K562 (cell line): Measurements from ENCODE around the gene TSSK2. TPM values are rescaled to one million over a fixed set of nuclear protein-coding genes. Genes with fewer than 3 reads are reported as not detected.

Experiments
- AFF1 ChIP-seq, 2 experiments: fragments of 450-650 bp; IDR thresholded peaks; 2 replicates each; pipeline ENCODE4 v1.6.1; 2018; ENCODE audit warnings: mild to moderate bottlenecking in 2 of 2, low read depth in 1 of 2; ENCODE audit not compliant: partially characterized antibody in 2 of 2
- ATF7 ChIP-seq: fragments of 450-650 bp; IDR thresholded peaks from 2 replicates; pipeline ENCODE4 v1.7.1; 2014; ENCODE audit warnings: mild to moderate bottlenecking, moderate library complexity
- DIDO1 ChIP-seq: fragments of 450-650 bp; IDR thresholded peaks from 2 replicates; pipeline ENCODE4 v1.6.1; 2016; ENCODE audit warnings: low read depth, missing biosample characterization, missing genetic modification characterization
- FOXK1 ChIP-seq: sonication (generic); formaldehyde crosslinking; IDR thresholded peaks from 2 replicates; pipeline ENCODE4 v1.8.0; 2022; ENCODE audit warnings: missing genetic modification reagents, mild to moderate bottlenecking, borderline replicate concordance
- HLTF ChIP-seq: fragments of 450-650 bp; IDR thresholded peaks from 2 replicates; pipeline ENCODE4 v1.6.1; 2016
- MIER1 ChIP-seq: fragments of 450-650 bp; IDR thresholded peaks from 2 replicates; pipeline ENCODE4 v1.6.1; 2016; ENCODE audit warnings: antibody characterized with exemption, mild to moderate bottlenecking, low read depth
- MYBL2 ChIP-seq, 2 experiments: fragments of 450-650 bp in 1 of 2; sonication (generic) in 1 of 2; formaldehyde crosslinking in 1 of 2; IDR thresholded peaks; 2 replicates each; pipeline versions ENCODE4 v1.6.1 to v1.8.1; 2017 to 2022; ENCODE audit warnings: borderline replicate concordance in 1 of 2, inconsistent platforms in 1 of 2, low read depth in 1 of 2, mild to moderate bottlenecking in 1 of 2, missing genetic modification reagents in 1 of 2, moderate library complexity in 1 of 2
- NCOA6 ChIP-seq: fragments of 450-650 bp; IDR thresholded peaks from 2 replicates; pipeline ENCODE4 v1.6.1; 2017; ENCODE audit warnings: mild to moderate bottlenecking
- NFIC ChIP-seq: fragments of 450-650 bp; IDR thresholded peaks from 2 replicates; pipeline ENCODE4 v1.6.1; 2017; ENCODE audit warnings: mild to moderate bottlenecking, inconsistent platforms
- PURB ChIP-seq: sonication (generic); formaldehyde crosslinking; IDR thresholded peaks from 2 replicates; pipeline ENCODE4 v1.9.0; 2021; ENCODE audit warnings: low read depth, mild to moderate bottlenecking, missing genetic modification reagents
- SFPQ ChIP-seq: fragments of 200-400 bp; formaldehyde crosslinking; IDR thresholded peaks from 2 replicates; pipeline ENCODE4 v1.6.1; 2017; ENCODE audit warnings: mild to moderate bottlenecking, low read depth, low read length, moderate library complexity
- SMAD2 ChIP-seq: fragments of 150-350 bp; IDR thresholded peaks from 2 replicates; pipeline ENCODE4 v1.6.1; 2014; ENCODE audit warnings: low read depth, mild to moderate bottlenecking, low read length
- ZBTB11 ChIP-seq, 3 experiments: fragments of 200-800 bp in 1 of 3; fragments of 250-450 bp in 1 of 3; fragments of 450-650 bp in 1 of 3; sonication (Bioruptor Pico) in 1 of 3; sonication (Bioruptor generic) in 1 of 3; formaldehyde crosslinking in 1 of 3; IDR thresholded peaks; 2 replicates each; pipeline versions ENCODE4 v1.6.1 to v1.8.0; 2016 to 2022; ENCODE audit warnings: mild to moderate bottlenecking in 2 of 3, missing genetic modification characterization in 2 of 3, missing compliant biosample characterization in 1 of 3, moderate library complexity in 1 of 3
- ZNF395 ChIP-seq: fragments of 200-800 bp; sonication (Bioruptor generic); IDR thresholded peaks from 2 replicates; pipeline ENCODE4 v1.6.1; 2017; ENCODE audit warnings: missing genetic modification characterization, missing compliant biosample characterization
- polyA plus RNA-seq, 8 experiments: library from polyadenylated mRNA; depleted of rRNA in 4 of 8; stranded (reverse) in 5 of 8; unstranded in 3 of 8; fragments of >200 nt; fragmentation: Nextera tagmentation in 2 of 8; fragmentation: Illumina TruSeq in 1 of 8; extraction: Ambion mirVana in 2 of 8; extraction: Trizol in 1 of 8; gene quantifications; 2 replicates each; pipeline versions ENCODE4 v1.2.1 to v1.2.3, GENCODE V29; 2011 to 2014; ENCODE audit warnings: inconsistent platforms in 1 of 8, missing spikeins in 1 of 8
- total RNA-seq, 7 experiments: library from RNA; depleted of rRNA in 6 of 7; stranded (reverse); fragments of >200 nt in 6 of 7; fragmentation: Illumina TruSeq in 2 of 7; extraction: Trizol in 2 of 7; gene quantifications; 2 replicates each; pipeline versions ENCODE4 v1.2.1 to v1.2.3, GENCODE V29; 2011 to 2021; ENCODE audit warnings: low replicate concordance in 1 of 7

Gene TSSK2
- total and polyA plus RNA-seq, 9 of the 15 experiments (the other 6 are each of a cell fraction or from before 2014, with no cell fraction given): 0.04 TPM; not detected in 8

- TF ChIP-seq SFPQ (no peak), ATF7 (no peak), ZNF395 (CRISPR knock-in tag) (no peak), FOXK1 (no peak), NCOA6 (no peak), DIDO1 (no peak), MIER1 (no peak), ZBTB11 (CRISPR knock-in tag; IDR thresholded peaks at IDR 0.05) (0 out of 6 replicates have a peak, but pooled peaks of 1 of the 3 experiments have one; percentile 23), SMAD2 (no peak), MYBL2 (IDR thresholded peaks at IDR 0.05; ENCODE audit: low read depth) (no peak), MYBL2 (CRISPR knock-in tag; IDR thresholded peaks at IDR 0.05; ENCODE audit: borderline replicate concordance) (no peak), PURB (no peak), AFF1 (IDR thresholded peaks at IDR 0.05; ENCODE audit: low read depth in 1 of 2, partially characterized antibody in 2 of 2) (no peak), HLTF (peak; percentile 51; the same call in 1 of the 2 replicates), NFIC (no peak)
- TF ChIP-seq, all 486 proteins: peak for 15
Observed at GRCh38 chr22:19090586-19091127, 40.5 kb upstream of the TSSK2 start (continued).
